Measurements from ENCODE around the gene RYR1. TPM values are rescaled to one million over a fixed set of nuclear protein-coding genes. Genes with fewer than 3 reads are reported as not detected.

RYR1 gene
- total RNA-seq, 1 donor from 2014 or later, result 0.32 TPM

DNA sequence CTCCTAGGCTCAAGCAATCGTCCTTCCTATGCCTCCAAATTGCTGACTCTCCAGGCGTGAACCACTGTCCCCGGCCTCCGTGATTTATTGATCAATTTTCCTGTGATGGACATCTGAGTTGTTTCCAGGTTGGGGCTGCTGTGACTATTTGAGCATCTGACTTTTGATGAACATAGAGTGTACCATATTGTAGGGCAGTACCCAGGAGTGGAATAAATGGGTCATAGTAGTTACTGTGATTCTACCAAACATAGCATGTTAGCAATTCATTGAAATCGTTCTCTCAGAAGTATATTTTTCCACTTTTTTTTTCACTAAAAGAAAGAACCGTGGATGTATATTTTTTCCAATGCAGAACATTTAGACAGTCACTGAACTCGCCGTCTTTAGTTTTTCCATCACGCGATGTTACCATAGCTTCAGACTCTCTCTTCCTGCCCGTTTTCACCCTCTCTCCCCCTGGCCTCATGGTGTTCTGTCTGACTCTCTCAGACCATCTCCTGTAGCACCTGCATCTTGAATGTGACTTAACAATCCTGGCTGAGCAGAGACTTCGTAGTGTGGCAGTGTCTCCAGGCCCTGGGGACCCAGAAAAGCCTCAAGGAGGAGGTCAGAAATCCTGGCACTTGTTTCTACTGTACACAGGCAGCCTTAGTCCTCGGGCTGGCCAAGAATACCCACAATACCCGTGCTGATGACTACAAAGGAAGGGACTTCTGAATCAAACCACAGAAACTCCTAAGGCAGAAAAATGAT, 4.3 kb upstream of the RYR1 start:
- H3K27me3 Mint-ChIP-seq (ENCODE audit: low read depth), result peaks cover 29% of the 10 kb centered on the region
- peaks cover 4% of the 10 kb centered on the region for H3K4me1 Mint-ChIP-seq (ENCODE audit: low read depth)
- H3K27ac Mint-ChIP-seq (ENCODE audit: unreplicated experiment), result no peak overlapping the region
- TF ChIP-seq, protein P1, sequence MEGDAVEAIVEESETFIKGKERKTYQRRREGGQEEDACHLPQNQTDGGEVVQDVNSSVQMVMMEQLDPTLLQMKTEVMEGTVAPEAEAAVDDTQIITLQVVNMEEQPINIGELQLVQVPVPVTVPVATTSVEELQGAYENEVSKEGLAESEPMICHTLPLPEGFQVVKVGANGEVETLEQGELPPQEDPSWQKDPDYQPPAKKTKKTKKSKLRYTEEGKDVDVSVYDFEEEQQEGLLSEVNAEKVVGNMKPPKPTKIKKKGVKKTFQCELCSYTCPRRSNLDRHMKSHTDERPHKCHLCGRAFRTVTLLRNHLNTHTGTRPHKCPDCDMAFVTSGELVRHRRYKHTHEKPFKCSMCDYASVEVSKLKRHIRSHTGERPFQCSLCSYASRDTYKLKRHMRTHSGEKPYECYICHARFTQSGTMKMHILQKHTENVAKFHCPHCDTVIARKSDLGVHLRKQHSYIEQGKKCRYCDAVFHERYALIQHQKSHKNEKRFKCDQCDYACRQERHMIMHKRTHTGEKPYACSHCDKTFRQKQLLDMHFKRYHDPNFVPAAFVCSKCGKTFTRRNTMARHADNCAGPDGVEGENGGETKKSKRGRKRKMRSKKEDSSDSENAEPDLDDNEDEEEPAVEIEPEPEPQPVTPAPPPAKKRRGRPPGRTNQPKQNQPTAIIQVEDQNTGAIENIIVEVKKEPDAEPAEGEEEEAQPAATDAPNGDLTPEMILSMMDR (IDR thresholded peaks at IDR 0.05), result no peak
- no peak overlapping the region for H3K4me3 Mint-ChIP-seq (ENCODE audit: unreplicated experiment)
- no peak for DNase-seq (ENCODE audit: low spot score)
- no peaks in the 10 kb centered on the region for H3K36me3 Mint-ChIP-seq (ENCODE audit: low read depth)
- H3K9me3 Mint-ChIP-seq (ENCODE audit: low read depth), result no peaks in the 10 kb centered on the region

DNA sequence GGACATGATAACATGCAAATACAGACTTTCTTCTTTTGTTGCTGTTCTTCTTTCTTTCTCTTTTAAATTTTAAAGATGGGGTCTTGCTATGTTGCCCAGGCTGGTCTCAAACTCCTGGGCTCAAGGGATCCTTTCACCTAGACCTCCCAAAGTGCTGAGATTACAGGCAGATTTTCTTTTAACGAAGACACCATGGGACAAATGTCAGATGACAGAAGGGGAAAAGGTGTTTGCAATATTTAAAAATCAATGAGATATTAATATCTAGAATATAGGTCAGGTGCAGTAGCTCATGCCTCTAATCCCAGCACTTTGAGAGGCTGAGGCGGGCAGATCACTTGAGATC, 3.7 kb upstream of the RYR1 start:
- no peaks in the 10 kb centered on the region for H3K36me3 Mint-ChIP-seq (ENCODE audit: low read depth)
- TF ChIP-seq, protein P1 (IDR thresholded peaks at IDR 0.05), result no peak
- H3K27me3 Mint-ChIP-seq (ENCODE audit: low read depth), result peaks cover 31% of the 10 kb centered on the region
- no peaks in the 10 kb centered on the region for H3K9me3 Mint-ChIP-seq (ENCODE audit: low read depth)
- H3K4me3 Mint-ChIP-seq (ENCODE audit: unreplicated experiment), result no peak overlapping the region
- no peak overlapping the region for H3K27ac Mint-ChIP-seq (ENCODE audit: unreplicated experiment)
- DNase-seq (ENCODE audit: low spot score), result no peak
- peaks cover 6% of the 10 kb centered on the region for H3K4me1 Mint-ChIP-seq (ENCODE audit: low read depth)

DNA sequence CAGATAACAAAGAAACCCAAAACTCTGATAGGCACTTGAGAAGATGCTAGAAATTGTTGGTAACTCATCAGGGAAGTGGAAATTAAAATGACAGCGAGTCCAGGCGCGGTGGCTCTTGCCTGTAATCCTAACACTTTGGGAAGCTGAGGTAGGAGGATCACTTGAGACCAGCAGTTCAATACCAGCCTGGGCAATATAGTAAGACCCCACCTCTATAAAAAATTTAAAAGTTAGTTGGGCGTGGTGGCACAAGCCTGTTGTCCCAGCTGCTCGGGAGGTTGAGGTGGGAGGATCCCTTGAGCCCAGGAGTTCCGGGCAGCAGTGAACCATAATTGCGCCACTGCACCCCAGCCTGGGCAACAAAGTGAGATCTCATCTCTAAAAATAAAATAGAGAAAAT, 2.6 kb upstream of the RYR1 start:
- DNase-seq (ENCODE audit: low spot score), result no peak
- H3K36me3 Mint-ChIP-seq (ENCODE audit: low read depth), result no peaks in the 10 kb centered on the region
- TF ChIP-seq, protein P1 (IDR thresholded peaks at IDR 0.05), result no peak
- peaks cover 28% of the 10 kb centered on the region for H3K27me3 Mint-ChIP-seq (ENCODE audit: low read depth)
- no peaks in the 10 kb centered on the region for H3K9me3 Mint-ChIP-seq (ENCODE audit: low read depth)
- H3K4me1 Mint-ChIP-seq (ENCODE audit: low read depth), result peaks cover 6% of the 10 kb centered on the region
- H3K4me3 Mint-ChIP-seq (ENCODE audit: unreplicated experiment), result no peak overlapping the region
- H3K27ac Mint-ChIP-seq (ENCODE audit: unreplicated experiment), result no peak overlapping the region

DNA sequence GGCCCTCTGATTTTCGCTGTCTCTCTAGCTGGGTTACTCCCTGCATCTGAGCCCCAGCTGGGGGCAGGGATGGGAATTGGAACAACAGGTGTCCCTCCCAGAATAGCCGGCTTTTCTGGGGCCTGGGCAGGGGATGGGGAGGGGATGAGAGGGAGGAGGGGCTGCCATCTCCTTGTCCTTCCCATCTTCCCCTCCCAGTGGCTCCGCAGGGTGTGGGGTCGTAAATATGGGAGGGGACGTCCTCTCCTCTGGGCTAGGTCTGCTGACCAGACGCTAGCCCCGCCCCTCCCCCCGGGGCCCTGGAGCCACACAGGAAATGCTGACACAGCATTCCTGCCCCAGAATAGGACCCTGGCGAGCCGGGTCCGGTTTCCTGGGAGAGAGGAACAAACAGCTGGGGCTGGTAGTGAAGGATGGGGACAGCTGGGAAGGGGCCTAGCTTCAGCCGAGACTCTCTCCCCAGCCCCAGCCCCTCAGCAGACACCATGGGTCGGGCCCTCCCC, 1.1 kb downstream of the RYR1 start:
- Mint-ChIP-seq H3K9me3 (ENCODE audit: low read depth) (no peaks in the 10 kb centered on the region), H3K27me3 (ENCODE audit: low read depth) (peaks cover 20% of the 10 kb centered on the region), H3K36me3 (ENCODE audit: low read depth) (no peaks in the 10 kb centered on the region), H3K27ac (ENCODE audit: unreplicated experiment) (no peak overlapping the region), H3K4me3 (ENCODE audit: unreplicated experiment) (no peak overlapping the region), H3K4me1 (ENCODE audit: low read depth) (peaks cover 6% of the 10 kb centered on the region)
- TF ChIP-seq, protein P1 (IDR thresholded peaks at IDR 0.05), result no peak
- DNase-seq (ENCODE audit: low spot score), result no peak

DNA sequence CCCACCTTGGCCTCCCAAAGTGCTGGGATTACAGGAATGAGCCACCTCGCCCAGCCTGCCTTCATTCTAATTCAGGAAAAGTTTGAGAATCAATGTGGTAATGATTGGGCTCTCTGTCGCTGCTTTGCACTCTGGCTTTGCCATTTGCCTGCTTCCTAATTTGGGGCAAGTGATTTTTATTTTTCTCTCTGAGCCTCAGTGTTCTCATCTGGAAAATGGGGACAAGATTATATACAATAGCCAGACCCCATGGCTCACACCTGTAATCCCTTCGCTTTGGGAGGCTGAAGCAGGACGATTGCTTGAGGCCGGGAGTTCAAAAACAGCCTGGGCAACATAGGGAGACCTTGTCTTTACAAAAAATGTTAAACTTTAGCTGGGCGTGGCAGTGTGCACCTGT, 3.8 kb downstream of the RYR1 start:
- TF ChIP-seq, protein P1 (IDR thresholded peaks at IDR 0.05), result no peak
- no peak overlapping the region for H3K27ac Mint-ChIP-seq (ENCODE audit: unreplicated experiment)
- H3K9me3 Mint-ChIP-seq (ENCODE audit: low read depth), result no peaks in the 10 kb centered on the region
- no peaks in the 10 kb centered on the region for H3K36me3 Mint-ChIP-seq (ENCODE audit: low read depth)
- no peak for DNase-seq (ENCODE audit: low spot score)
- H3K27me3 Mint-ChIP-seq (ENCODE audit: low read depth), result peaks cover 18% of the 10 kb centered on the region
- H3K4me1 Mint-ChIP-seq (ENCODE audit: low read depth), result peaks cover 6% of the 10 kb centered on the region
- H3K4me3 Mint-ChIP-seq (ENCODE audit: unreplicated experiment), result no peak overlapping the region
